Stimulated activated naive CD8-positive, alpha-beta T cell treated with anti-CD3 and anti-CD28 coated beads, Interleukin-15, Interleukin-2, amounts not matched to agents 100 ng/mL and 50 ng/mL, for 24 hours (primary cell): Measurements from ENCODE around the gene DDB1.
A peak's percentile ranks its signal among the peaks of the same experiment; 100 is the strongest.

ENCODE experiments used
- H3K27ac Mint-ChIP-seq: one replicate; pipeline ENCODE4 v1.8.0; 2021; ENCODE audit warnings: mild to moderate bottlenecking, mixed read lengths
- H3K27me3 Mint-ChIP-seq: one replicate; pipeline ENCODE4 v1.8.0; 2021; ENCODE audit warnings: mixed read lengths
- H3K36me3 Mint-ChIP-seq: one replicate; pipeline ENCODE4 v1.8.0; 2021; ENCODE audit warnings: low read depth, mixed read lengths
- H3K4me1 Mint-ChIP-seq: one replicate; pipeline ENCODE4 v1.8.0; 2021; ENCODE audit warnings: low read depth, mixed read lengths
- H3K4me3 Mint-ChIP-seq: one replicate; pipeline ENCODE4 v1.8.0; 2021; ENCODE audit warnings: mild to moderate bottlenecking, mixed read lengths
- H3K9me3 Mint-ChIP-seq: one replicate; pipeline ENCODE4 v1.8.0; 2021; ENCODE audit warnings: mixed read lengths

DDB1 gene

GRCh38 chr11:61334434-61335354, 1.8 kb upstream of the DDB1 start:
- Mint-ChIP-seq H3K27me3 (no peaks in the 10 kb centered on the region), H3K27ac (peak overlapping the region; percentile 98), H3K4me1 (peaks cover 61% of the 10 kb centered on the region), H3K36me3 (peaks cover 36% of the 10 kb centered on the region), H3K4me3 (peak overlapping the region; percentile 98), H3K9me3 (no peaks in the 10 kb centered on the region)

GRCh38 chr11:61333550-61334433, 887 bp upstream of the DDB1 start:
- H3K36me3 Mint-ChIP-seq: peaks cover 39% of the 10 kb centered on the region
- H3K27ac Mint-ChIP-seq: peak overlapping the region; percentile 98
- peaks cover 69% of the 10 kb centered on the region for H3K4me1 Mint-ChIP-seq
- peak overlapping the region; percentile 98 for H3K4me3 Mint-ChIP-seq
- no peaks in the 10 kb centered on the region for H3K9me3 Mint-ChIP-seq
- no peaks in the 10 kb centered on the region for H3K27me3 Mint-ChIP-seq

GRCh38 chr11:61332281-61332796, 566 bp downstream of the DDB1 start:
- Mint-ChIP-seq H3K27ac (peak overlapping the region; percentile 98), H3K4me3 (peak overlapping the region; percentile 98), H3K9me3 (no peaks in the 10 kb centered on the region), H3K27me3 (no peaks in the 10 kb centered on the region), H3K36me3 (peaks cover 46% of the 10 kb centered on the region), H3K4me1 (peaks cover 81% of the 10 kb centered on the region)

GRCh38 chr11:61331651-61332050, 1.3 kb downstream of the DDB1 start:
- peaks cover 77% of the 10 kb centered on the region for H3K4me1 Mint-ChIP-seq
- peak overlapping the region; percentile 98 for H3K27ac Mint-ChIP-seq
- no peaks in the 10 kb centered on the region for H3K27me3 Mint-ChIP-seq
- H3K9me3 Mint-ChIP-seq: no peaks in the 10 kb centered on the region
- H3K4me3 Mint-ChIP-seq: peak overlapping the region; percentile 98
- H3K36me3 Mint-ChIP-seq: peaks cover 46% of the 10 kb centered on the region

GRCh38 chr11:61329871-61330270, 3.0 kb downstream of the DDB1 start:
- Mint-ChIP-seq H3K4me3 (no peak overlapping the region), H3K27me3 (no peaks in the 10 kb centered on the region), H3K27ac (no peak overlapping the region), H3K9me3 (no peaks in the 10 kb centered on the region), H3K4me1 (peaks cover 63% of the 10 kb centered on the region), H3K36me3 (peaks cover 63% of the 10 kb centered on the region)

- Mint-ChIP-seq H3K27ac (no peak overlapping the region), H3K27me3 (no peaks in the 10 kb centered on the region), H3K36me3 (peaks cover 75% of the 10 kb centered on the region), H3K9me3 (no peaks in the 10 kb centered on the region), H3K4me1 (peaks cover 49% of the 10 kb centered on the region), H3K4me3 (no peak overlapping the region)
These were observed 4.6 kb downstream of the DDB1 start for GRCh38 chr11:61328351-61328750.

GRCh38 chr11:61327669-61328071, 5.2 kb downstream of the DDB1 start:
- Mint-ChIP-seq H3K27me3 (no peaks in the 10 kb centered on the region), H3K4me1 (peaks cover 47% of the 10 kb centered on the region), H3K9me3 (no peaks in the 10 kb centered on the region), H3K4me3 (no peak overlapping the region), H3K36me3 (peaks cover 81% of the 10 kb centered on the region), H3K27ac (no peak overlapping the region)

GRCh38 chr11:61325649-61326414, 7.1 kb downstream of the DDB1 start:
- H3K4me3 Mint-ChIP-seq: no peak overlapping the region
- H3K9me3 Mint-ChIP-seq: no peaks in the 10 kb centered on the region
- H3K4me1 Mint-ChIP-seq: peaks cover 30% of the 10 kb centered on the region
- H3K27me3 Mint-ChIP-seq: no peaks in the 10 kb centered on the region
- no peak overlapping the region for H3K27ac Mint-ChIP-seq
- peaks cover 82% of the 10 kb centered on the region for H3K36me3 Mint-ChIP-seq

- H3K36me3 Mint-ChIP-seq: peaks cover 68% of the 10 kb centered on the region
These were observed 17.6 kb downstream of the DDB1 start for GRCh38 chr11:61315260-61315659.

GRCh38 chr11:61310749-61311148, 22.2 kb downstream of the DDB1 start:
- Mint-ChIP-seq H3K36me3 (peaks cover 42% of the 10 kb centered on the region), H3K27ac (no peak overlapping the region), H3K9me3 (no peaks in the 10 kb centered on the region), H3K27me3 (no peaks in the 10 kb centered on the region), H3K4me3 (no peak overlapping the region), H3K4me1 (peaks cover 8% of the 10 kb centered on the region)

More at GRCh38 chr11:61315260-61315659, 17.6 kb downstream of the DDB1 start:
- Mint-ChIP-seq H3K27me3 (no peaks in the 10 kb centered on the region), H3K27ac (no peak overlapping the region), H3K4me1 (peaks cover 4% of the 10 kb centered on the region), H3K9me3 (no peaks in the 10 kb centered on the region), H3K4me3 (no peak overlapping the region)

- peak overlapping the region; percentile 49 for H3K27ac Mint-ChIP-seq
- H3K9me3 Mint-ChIP-seq: no peaks in the 10 kb centered on the region
- no peak overlapping the region for H3K4me3 Mint-ChIP-seq
- peaks cover 38% of the 10 kb centered on the region for H3K36me3 Mint-ChIP-seq
- peaks cover 8% of the 10 kb centered on the region for H3K4me1 Mint-ChIP-seq
- H3K27me3 Mint-ChIP-seq: no peaks in the 10 kb centered on the region
These were observed 23.2 kb downstream of the DDB1 start for GRCh38 chr11:61309739-61310138.

GRCh38 chr11:61309141-61309540, 23.8 kb downstream of the DDB1 start:
- Mint-ChIP-seq H3K36me3 (peaks cover 37% of the 10 kb centered on the region), H3K27me3 (no peaks in the 10 kb centered on the region), H3K4me3 (no peak overlapping the region), H3K27ac (no peak overlapping the region), H3K9me3 (no peaks in the 10 kb centered on the region), H3K4me1 (peaks cover 8% of the 10 kb centered on the region)

- H3K9me3 Mint-ChIP-seq: no peaks in the 10 kb centered on the region
- H3K4me1 Mint-ChIP-seq: peaks cover 8% of the 10 kb centered on the region
- no peaks in the 10 kb centered on the region for H3K27me3 Mint-ChIP-seq
- no peak overlapping the region for H3K27ac Mint-ChIP-seq
- H3K36me3 Mint-ChIP-seq: peaks cover 42% of the 10 kb centered on the region
- no peak overlapping the region for H3K4me3 Mint-ChIP-seq
These were observed 25.6 kb downstream of the DDB1 start for GRCh38 chr11:61307354-61307753.

- Mint-ChIP-seq H3K27me3 (no peaks in the 10 kb centered on the region), H3K4me1 (peaks cover 8% of the 10 kb centered on the region), H3K4me3 (no peak overlapping the region), H3K36me3 (peaks cover 46% of the 10 kb centered on the region), H3K9me3 (no peaks in the 10 kb centered on the region), H3K27ac (no peak overlapping the region)
These were observed 26.7 kb downstream of the DDB1 start for GRCh38 chr11:61306221-61306620.
